ENCODE measurements around the gene OVAAL.

GRCh38 chr1:180563026-180563827, 4.5 kb downstream of the OVAAL start:
- TF ChIP-seq CTCF (conservative IDR thresholded peaks at IDR 0.05), result no peak
- TF ChIP-seq ZFX (IDR thresholded peaks at IDR 0.05), result no peak
